Mammary epithelial cell (primary cell): Measurements from ENCODE around the gene FMN1.
A peak's percentile ranks its signal among the peaks of the same experiment; 100 is the strongest.

Experiments
- CTCF ChIP-seq, 2 donors: IDR thresholded peaks in 1 of 2; conservative IDR thresholded peaks in 1 of 2; 2 replicates each; pipeline ENCODE4 v1.5.1; 2011 to 2012; ENCODE audit warnings: inconsistent platforms in 2 of 2, low read length in 2 of 2, mild to moderate bottlenecking in 2 of 2, control low read depth in 1 of 2, low read depth in 1 of 2; ENCODE audit not compliant: insufficient read depth in 1 of 2; ENCODE audit errors: extremely low read depth in 1 of 2
- EZH2 ChIP-seq: IDR thresholded peaks from 2 replicates; pipeline ENCODE4 v1.6.1; 2012; ENCODE audit warnings: low read length, inconsistent platforms, borderline replicate concordance

GRCh38 chr15:32718227-32718820, 476.2 kb downstream of the FMN1 start:
- TF ChIP-seq EZH2 (peak; percentile 96), CTCF (conservative IDR thresholded peaks at IDR 0.05 in 1 of 2, IDR thresholded peaks at IDR 0.05 in 1 of 2; ENCODE audit: extremely low read depth in 1 of 2, insufficient read depth in 1 of 2, low read depth in 1 of 2, low read length in 2 of 2) (no peak)
